Effector CD4-positive, alpha-beta T cell (primary cell): ENCODE data around the gene ACADS.
"Not testable (repeated sequence)": the region's sequence is repeated elsewhere in the genome, so short reads cannot be mapped to it uniquely, and the experiment has no call there.

Experiments
- DNase-seq: peaks from one replicate; pipeline ENCODE4 v3.0.0-alpha.2; 2020

ACADS gene

GRCh38 chr12:120702637-120703036 lies 23.0 kb upstream of the ACADS start:
- DNase-seq = no peak

GRCh38 chr12:120703311-120703942 lies 22.2 kb upstream of the ACADS start:
- no peak for DNase-seq

- DNase-seq = no peak
These were observed 20.0 kb upstream of the ACADS start for GRCh38 chr12:120705618-120706017.

DNA sequence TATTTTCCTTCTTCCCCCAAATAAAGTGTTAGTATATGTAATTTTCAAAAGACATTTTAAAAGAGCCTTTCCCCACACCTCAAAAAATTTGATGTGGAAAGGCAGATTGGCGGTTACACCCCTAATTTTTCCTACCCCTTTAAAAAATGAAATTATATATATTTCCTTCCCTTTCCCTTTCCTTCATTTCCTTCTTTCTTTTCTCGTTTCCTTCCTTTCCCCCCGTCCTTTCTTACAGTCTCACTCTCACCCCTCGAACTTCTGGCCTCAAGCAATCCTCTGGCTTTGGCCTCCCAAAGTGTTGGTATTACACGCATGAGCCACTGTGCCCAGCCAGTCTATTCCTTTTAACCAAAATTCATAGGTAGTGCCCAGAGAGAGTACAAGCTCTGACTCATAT lies 19.6 kb upstream of the ACADS start:
- no peak for DNase-seq

- DNase-seq = no peak
These were observed 17.0 kb upstream of the ACADS start for GRCh38 chr12:120708651-120709050.

GRCh38 chr12:120710031-120710804 lies 15.4 kb upstream of the ACADS start, which contains the start of gene UNC119B:
Gene UNC119B, plus strand, starts transcription at chr12:120710458. Its CDS starts 17 bp downstream, at chr12:120710475.
- DNase-seq = peak; percentile 73

DNA sequence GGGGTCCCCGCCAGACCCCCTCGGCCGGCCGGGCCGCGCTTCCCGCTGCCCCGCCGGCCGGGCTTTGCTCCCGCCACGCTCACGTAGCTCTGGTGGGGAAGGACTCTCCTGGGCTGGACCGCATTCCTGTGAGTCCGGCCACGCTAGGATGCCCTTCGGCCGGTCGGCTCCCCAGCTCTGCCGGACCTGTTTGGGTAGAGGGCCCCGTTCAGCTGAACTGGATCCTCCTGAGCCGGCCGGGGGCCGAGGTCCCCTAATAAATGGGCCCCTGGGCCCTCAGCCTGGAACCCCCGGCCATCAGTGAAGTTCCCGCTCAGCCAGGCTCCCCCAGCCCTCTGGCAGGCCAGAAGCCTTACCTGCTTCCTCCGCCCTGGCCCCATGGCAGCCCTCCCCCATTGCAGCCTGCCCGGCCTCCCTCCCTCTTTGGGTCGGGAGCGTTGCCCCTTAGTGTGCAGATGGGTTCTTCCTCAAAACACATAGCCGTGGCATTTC lies 14.8 kb upstream of the ACADS start:
- DNase-seq = no peak

- no peak for DNase-seq
These were observed 14.2 kb upstream of the ACADS start for GRCh38 chr12:120711411-120711810.

DNA sequence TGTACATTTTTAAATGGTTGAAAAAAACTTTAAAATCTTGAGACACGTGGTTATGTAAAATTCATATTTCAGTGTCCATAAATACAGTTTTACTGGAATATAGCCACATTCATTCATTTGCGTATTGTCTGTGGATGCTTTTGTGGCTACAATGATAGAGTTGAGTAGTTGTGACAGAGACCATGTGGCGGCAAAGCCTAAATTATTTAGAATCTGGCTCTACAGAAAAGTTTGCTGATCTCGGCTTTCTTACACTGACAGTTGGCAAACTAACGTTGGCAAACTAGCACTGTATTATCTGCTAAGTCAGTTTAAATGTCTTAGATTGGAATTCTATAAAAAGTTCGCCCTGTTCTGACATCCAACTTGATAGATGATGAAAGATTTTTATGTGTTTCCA lies 13.0 kb upstream of the ACADS start:
- no peak for DNase-seq

DNA sequence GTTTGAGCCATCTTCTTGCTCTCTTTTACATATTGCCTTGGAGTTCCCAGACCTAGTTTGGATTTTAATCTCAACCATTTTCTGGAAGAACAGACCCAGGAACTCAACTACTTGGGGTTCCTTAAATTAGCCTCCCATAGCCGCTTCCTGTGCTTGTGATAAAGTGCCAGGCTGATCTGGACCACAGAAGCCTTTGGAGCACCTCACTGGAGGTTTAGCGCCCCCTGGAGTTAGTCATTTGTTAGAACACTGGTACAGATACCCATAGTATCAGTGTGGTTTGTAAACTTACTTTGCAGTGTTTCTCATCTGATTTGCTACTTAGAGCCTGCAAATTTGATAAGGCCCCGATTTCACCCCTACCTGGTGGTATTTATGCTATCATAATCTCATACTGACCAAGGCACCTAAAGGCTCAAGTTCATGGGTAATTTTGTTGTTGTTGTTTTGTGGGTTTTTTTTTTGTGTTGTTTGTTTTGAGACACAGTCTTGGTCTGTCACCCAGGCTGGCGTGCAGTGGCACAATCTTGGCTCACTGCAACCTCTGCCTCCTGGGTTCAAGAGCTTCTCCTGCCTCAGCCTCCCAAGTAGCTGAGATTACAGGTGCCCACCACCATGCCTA lies 11.7 kb upstream of the ACADS start:
- DNase-seq = peak; percentile 80

DNA sequence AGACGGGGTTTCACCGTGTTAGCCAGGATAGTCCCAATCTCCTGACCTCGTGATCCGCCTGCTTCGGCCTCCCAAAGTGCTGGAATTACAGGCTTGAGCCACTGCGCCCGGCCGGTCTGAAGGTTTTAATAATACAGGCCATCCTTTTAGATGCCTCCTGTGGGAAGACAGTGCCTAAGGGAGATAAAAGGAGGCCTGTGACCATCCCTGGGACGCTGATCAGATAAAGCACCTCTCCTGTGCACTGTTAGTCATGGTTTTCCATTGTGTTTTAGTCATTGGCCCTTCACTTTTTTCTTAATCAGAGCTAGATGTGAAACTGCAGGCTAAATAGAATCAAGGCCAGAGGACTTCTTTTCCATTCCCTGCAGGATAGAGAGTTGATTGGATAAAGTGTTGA lies 7.6 kb upstream of the ACADS start:
- no peak for DNase-seq

DNA sequence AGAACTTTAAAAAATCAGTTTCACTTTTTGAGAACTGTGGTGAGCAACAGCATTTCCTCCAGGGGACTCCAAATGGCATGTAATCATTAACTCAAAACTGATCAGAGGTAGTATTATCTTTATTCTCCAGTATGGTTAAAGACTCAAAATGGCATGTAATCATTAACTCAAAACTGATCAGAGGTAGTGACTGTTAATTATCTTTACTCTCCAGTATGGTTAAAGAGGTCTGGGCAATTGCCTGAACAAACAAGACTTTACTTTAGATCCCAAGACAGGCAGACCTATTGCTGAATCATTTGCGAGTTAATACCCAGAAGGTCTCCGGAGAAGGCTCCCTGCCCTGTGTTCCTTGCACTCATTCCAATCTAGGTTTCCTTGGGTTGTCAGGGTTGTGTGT lies 6.6 kb upstream of the ACADS start:
- no peak for DNase-seq

DNA sequence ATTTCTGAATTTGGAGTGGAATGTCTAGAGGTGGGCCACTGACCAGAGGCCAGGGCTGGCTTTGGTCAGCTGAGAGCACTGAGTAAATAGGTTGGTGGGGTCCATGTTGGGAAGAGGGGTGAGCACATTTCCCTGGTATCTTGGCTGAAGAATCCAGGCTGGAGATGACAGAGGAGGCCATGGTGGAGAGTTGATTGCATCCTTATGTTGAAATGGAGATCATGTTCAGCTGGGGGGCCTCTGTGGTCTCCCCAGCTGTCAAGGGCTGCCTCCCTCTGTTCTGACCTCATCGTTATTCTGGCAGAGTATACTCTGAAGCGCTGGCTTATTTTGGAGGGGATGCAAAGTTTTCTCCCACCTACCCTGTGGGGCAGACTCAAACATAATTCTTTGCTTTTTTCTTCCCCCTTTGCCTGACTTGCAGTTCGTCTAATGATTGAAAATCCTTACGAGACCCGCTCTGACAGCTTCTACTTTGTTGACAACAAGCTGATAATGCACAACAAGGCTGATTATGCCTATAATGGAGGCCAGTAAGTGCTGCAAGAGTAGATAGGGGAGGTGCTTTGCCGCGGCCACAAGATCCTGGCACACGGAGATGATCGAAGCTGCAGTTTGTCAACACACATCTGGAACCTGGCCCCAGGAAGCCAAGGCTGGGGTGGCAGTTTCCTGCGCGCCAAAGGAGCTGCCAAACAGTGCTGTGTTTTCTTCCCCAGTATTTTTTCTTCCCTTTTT lies 6.0 kb upstream of the ACADS start:
- no peak for DNase-seq

DNA sequence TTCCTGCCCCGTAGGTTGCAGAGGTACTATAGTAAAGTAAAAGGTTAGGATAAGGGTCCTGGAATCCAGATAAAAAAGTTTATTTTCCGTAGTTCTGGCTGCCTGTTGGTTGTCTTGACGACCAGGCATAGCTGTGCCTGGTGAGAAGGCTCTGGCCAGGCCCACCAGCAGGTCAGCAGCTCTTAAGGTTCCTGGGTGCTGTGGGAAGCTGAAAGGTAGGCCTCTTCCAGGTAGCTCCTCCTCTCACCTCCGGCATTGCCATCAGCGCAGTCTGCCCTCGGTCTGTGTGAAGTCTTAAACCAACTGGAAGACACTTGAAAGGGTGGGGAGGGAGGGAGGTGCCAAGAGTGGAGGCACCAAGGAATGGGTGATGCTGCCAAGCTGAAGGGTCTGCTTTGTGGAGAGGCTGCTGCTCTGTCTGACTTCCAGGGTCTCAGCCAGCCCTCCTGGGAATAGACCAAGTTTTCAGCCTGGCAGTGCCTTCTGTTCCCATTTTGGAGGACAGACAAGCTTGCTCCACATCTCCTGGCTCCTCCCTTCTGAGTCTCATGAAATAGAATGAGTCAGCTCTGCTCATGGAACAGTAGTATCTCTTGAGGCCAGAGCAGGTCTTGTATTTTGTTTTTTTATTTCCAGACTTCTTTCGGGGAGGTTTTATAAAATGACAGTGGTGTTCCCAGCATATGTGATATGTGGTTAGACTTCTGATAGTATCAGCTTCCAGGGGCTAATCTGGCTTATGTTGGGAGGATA lies 5.2 kb upstream of the ACADS start:
- DNase-seq = no peak

DNA sequence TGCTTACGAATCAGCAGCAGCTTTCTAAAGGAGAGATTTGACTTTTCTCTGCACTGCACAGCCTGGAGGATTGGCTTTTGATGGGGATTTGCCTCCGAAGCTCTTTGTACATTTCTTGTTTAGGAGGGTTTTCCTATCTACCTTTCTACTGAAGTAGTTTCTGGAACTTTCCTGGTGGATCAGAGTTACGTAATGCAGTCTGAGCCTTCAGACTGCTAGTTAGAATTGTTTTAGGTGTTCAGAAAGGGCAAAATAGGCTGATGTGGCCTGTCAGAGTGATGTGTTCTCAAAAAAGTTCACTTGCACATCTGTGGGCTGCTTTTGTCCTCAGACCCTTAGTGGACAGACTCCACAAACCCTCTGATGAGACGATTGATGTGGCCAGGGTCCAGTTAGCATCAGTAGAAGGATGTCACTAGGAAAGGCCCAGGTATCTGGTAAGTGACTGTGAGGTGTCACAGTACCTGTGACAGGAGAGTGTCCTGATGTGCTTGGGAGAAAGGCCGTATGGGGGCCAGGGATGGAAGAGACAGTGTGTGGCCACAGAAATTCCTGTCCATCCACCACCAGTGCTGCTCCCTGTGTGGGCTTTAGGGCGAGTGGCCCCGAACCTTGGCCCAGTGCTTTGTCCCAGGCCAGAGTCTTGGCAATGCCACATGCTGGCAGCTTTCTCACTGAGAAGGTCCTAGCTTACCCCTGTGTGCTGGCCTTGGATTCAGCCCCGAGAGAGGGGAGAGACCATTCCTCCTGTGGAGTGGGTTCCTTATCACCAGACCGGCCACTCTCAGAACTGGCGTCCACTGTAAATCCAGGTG lies 4.4 kb upstream of the ACADS start:
- DNase-seq = no peak

GRCh38 chr12:120721866-120722265 lies 3.8 kb upstream of the ACADS start:
- no peak for DNase-seq

DNA sequence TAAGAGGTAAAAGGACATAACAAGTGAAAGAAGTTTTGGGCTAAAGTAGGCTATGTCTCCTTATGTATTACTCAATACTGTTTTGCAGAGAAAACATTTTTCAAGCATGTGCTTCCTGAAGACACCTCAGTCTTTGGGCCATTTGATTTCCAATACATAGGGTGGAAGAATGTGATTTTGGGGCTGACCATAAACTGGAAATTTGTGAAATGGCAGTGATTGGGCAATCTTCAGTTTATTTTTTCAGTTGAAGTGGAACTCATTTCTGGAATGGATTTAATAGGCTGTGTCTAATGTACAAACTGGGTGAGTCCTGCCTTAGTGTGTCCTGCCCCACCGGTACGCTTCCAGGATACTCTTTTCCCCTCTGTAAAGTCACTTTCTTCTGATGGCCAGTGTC lies 2.8 kb upstream of the ACADS start:
- no peak for DNase-seq

- no peak for DNase-seq
These were observed 906 bp upstream of the ACADS start for GRCh38 chr12:120724720-120725119.

GRCh38 chr12:120725151-120725658 lies 421 bp upstream of the ACADS start:
- no peak for DNase-seq

GRCh38 chr12:120726510-120726793 lies 826 bp downstream of the ACADS start:
- no peak for DNase-seq

GRCh38 chr12:120726961-120727360 lies 1.3 kb downstream of the ACADS start:
- DNase-seq = no peak

DNA sequence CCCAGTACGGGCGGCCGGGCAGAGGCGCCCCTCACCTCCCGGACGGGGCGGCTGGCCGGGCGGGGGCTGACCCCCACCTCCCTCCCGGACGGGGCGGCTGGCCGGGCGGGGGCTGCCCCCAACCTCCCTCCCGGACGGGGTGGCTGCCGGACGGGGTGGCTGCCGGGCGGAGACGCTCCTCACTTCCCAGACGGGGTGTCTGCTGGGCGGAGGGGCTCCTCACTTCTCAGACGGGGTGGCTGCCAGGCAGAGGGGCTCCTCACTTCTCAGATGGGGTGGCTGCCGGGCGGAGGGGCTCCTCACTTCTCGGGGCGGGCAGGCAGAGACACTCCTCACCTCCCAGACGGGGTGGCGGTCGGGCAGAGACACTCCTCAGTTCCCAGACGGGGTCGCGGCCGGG lies 6.6 kb downstream of the ACADS start:
- not testable (repeated sequence) for DNase-seq
